Aorta (tissue), 5 donors: ENCODE results near the gene TMEM135. TPM values are rescaled to one million over a fixed set of nuclear protein-coding genes. Genes with fewer than 3 reads are reported as not detected.
A peak's percentile ranks its signal among the peaks of the same experiment; 100 is the strongest.
"Not testable (repeated sequence)": the region's sequence is repeated elsewhere in the genome, so short reads cannot be mapped to it uniquely, and the experiment has no call there.

ENCODE experiments used
- ATAC-seq: fragments of 200-7000 bp; cut with Tn5 transposase; one replicate; pipeline ENCODE4 v1.9.1; 2022; ENCODE audit warnings: moderate library complexity; ENCODE audit not compliant: low FRiP score
- DNase-seq, 2 donors: peaks; one replicate each; pipeline ENCODE4 v3.0.0-alpha.2; 2020
- H3K27ac ChIP-seq, 2 donors: one replicate each; pipeline ENCODE4 v1.5.1; 2013; ENCODE audit warnings: low read length in 2 of 2, mild to moderate bottlenecking in 2 of 2, moderate library complexity in 2 of 2, control low read depth in 1 of 2, inconsistent platforms in 1 of 2, low read depth in 1 of 2
- H3K27me3 ChIP-seq, 2 donors: one replicate each; pipeline ENCODE4 v1.6.1; 2013; ENCODE audit warnings: control low read depth in 1 of 2, low read length in 1 of 2, mild to moderate bottlenecking in 1 of 2, moderate library complexity in 1 of 2; ENCODE audit not compliant: insufficient read depth in 2 of 2, control insufficient read depth in 1 of 2
- H3K36me3 ChIP-seq, 2 donors: one replicate each; pipeline ENCODE4 v1.6.1; 2013; ENCODE audit warnings: control low read depth in 1 of 2, low read length in 1 of 2, mild to moderate bottlenecking in 1 of 2; ENCODE audit not compliant: insufficient read depth in 2 of 2, control insufficient read depth in 1 of 2
- H3K4me1 ChIP-seq, 2 donors: one replicate each; pipeline ENCODE4 v1.6.1; 2013; ENCODE audit warnings: low read length in 2 of 2, control low read depth in 1 of 2, mild to moderate bottlenecking in 1 of 2, moderate library complexity in 1 of 2; ENCODE audit not compliant: insufficient read depth in 2 of 2, control insufficient read depth in 1 of 2
- H3K4me3 ChIP-seq, 2 donors: one replicate each; pipeline ENCODE4 v1.5.1; 2013; ENCODE audit warnings: low read length in 2 of 2, control low read depth in 1 of 2, mild to moderate bottlenecking in 1 of 2
- H3K9me3 ChIP-seq: one replicate; pipeline ENCODE4 v1.6.1; 2013; ENCODE audit warnings: mild to moderate bottlenecking, low read length; ENCODE audit not compliant: control insufficient read depth
- WGBS, 2 donors: extraction: QIAGEN DNeasy Blood & Tissue Kit; methylation state at CpG; one replicate each; pipeline ENCODE4 v1.1.7; 2013; 5-methylcytosine and 5-hydroxymethylcytosine counted together
- intact Hi-C, 2 donors: fragments of 100-400 bp; cut with DNase I; formaldehyde crosslinking; loops; one replicate each; pipeline versions ENCODE4 v1.14.2 to v1.15.0; 2022
- long read RNA-seq, 2 donors: library from polyadenylated mRNA; unstranded; transcript quantifications; one replicate each; pipeline ENCODE4 v2.0.0, GENCODE V29; 2020 to 2021
- polyA plus RNA-seq, 2 donors: library from polyadenylated mRNA; stranded (reverse); fragments of 200-250 nt; gene quantifications; one replicate each; pipeline ENCODE4 v1.2.3, GENCODE V29; 2013
- total RNA-seq, 2 donors: library from RNA; stranded (reverse); fragmentation: NEBNext Ultra II Directional; extraction: Animal tissue kit (Norgen Biotek cat#: 25700); gene quantifications; one replicate each; pipeline ENCODE4 v1.2.1, GENCODE V29; 2021
- donor health status: healthy with polysubstance abuse.
- donor health status: Bipolar disorder and iron deficiency.
- donor health status: DM: no; HTN: no; CAD: no.
- donor health status: DM: no; HTN: no; CAD: no.
- donor health status: DM: yes; HTN: yes; CAD: no.

The TMEM135 gene
- total RNA-seq (10 to 100 TPM; 33.9 to 49.0 TPM), polyA plus RNA-seq (10 to 100 TPM; 10.6 to 19.8 TPM)
- long read RNA-seq, donor 1, partial matches to known transcripts = 0 of 4 reads
- long read RNA-seq, donor 1, other reads (novel, unspliced or antisense) = 2 of 4 reads
- long read RNA-seq, donor 2, transcript TMEM135-201 (15 exons, 2,433 nt) = major isoform, 5 of 31 reads
- long read RNA-seq, donor 2, partial matches to known transcripts = 2 of 31 reads
- long read RNA-seq, donor 2, other reads (novel, unspliced or antisense) = 21 of 31 reads

GRCh38 chr11:87037450-87038234, at the start of gene TMEM135:
TMEM135 (plus strand) TSS chr11:87037934; CDS start chr11:87038046, 112 bp downstream.
- intact Hi-C loops = loop anchor here (2.0 to 5.0 kb wide), 2 partner anchors 80 to 83 kb away; partner anchors contain the start of gene FZD4 (in 2 of the 2)
- ATAC-seq = peak; percentile 97
- H3K27me3 ChIP-seq = no peaks in the 10 kb centered on the region
- H3K4me3 ChIP-seq = peak within 1 kb of the TSS; percentile 22 to 90
- H3K4me1 ChIP-seq = peaks cover 0 to 13% of the 10 kb centered on the region in 2 donors
- H3K27ac ChIP-seq = peak within 1 kb of the TSS; percentile 8 to 42
- no peaks in the 10 kb centered on the region for H3K9me3 ChIP-seq
- peak; percentile 96 to 98 for DNase-seq
- 0 to 1% methylated on average over 65 to 66 of the region's 66 CpGs for WGBS, 2 donors
- no peaks in the 10 kb centered on the region for H3K36me3 ChIP-seq

GRCh38 chr11:86988351-86988881, 49.3 kb upstream of the TMEM135 start:
- Histone ChIP-seq H3K27me3 (no peaks in the 10 kb centered on the region), H3K4me3 (no peak overlapping the region), H3K4me1 (peaks cover 4 to 9% of the 10 kb centered on the region in 2 donors), H3K27ac (no peak overlapping the region), H3K36me3 (no peaks in the 10 kb centered on the region), H3K9me3 (no peaks in the 10 kb centered on the region)
- DNase-seq (no peak), ATAC-seq (no peak)
- WGBS, 2 donors = 83 to 85% methylated on average over 4 of the region's 4 CpGs
- intact Hi-C loops = no loop called here

- no peaks in the 10 kb centered on the region for H3K36me3 ChIP-seq
- no peak overlapping the region for H3K4me3 ChIP-seq
- peaks cover 2 to 9% of the 10 kb centered on the region in 2 donors for H3K4me1 ChIP-seq
- no peak overlapping the region for H3K27ac ChIP-seq
- H3K9me3 ChIP-seq = no peaks in the 10 kb centered on the region
- intact Hi-C loops = loop anchor here in 1 of 2 donors (5.0 kb wide), 1 partner anchor 33 kb away; the partner anchor contains the start of gene FZD4
- ATAC-seq (peak; percentile 26), DNase-seq (no peak)
- whole genome bisulfite sequencing, 2 donors = 0 to 9% methylated on average over 1 of the region's 1 CpG
- no peaks in the 10 kb centered on the region for H3K27me3 ChIP-seq
Observed at GRCh38 chr11:86990031-86990430, 47.7 kb upstream of the TMEM135 start.

DNA sequence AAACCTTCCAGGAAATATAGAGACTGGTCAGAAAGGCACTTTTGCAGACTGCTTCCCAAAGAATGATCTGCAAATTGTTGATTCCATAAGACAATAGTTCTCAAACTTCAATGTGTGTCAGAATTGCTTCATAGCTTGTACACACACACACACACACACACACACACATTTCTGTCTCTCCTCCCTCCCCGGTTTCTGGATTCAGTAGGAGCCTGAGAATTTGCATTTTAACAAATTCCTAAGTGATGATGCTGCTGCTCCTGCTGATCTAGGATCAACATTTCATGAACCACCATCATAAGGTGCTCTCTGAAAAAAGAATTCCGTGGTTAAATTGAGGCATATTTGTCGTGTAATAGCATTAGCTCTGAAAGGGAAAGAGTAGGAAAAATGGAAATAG, 47.2 kb upstream of the TMEM135 start:
- DNase-seq = no peak
- no peak overlapping the region for H3K4me3 ChIP-seq
- WGBS, 2 donors = 23 to 37% methylated on average over 3 of the region's 3 CpGs
- peaks cover 2 to 9% of the 10 kb centered on the region in 2 donors for H3K4me1 ChIP-seq
- H3K27ac ChIP-seq = no peak overlapping the region
- H3K27me3 ChIP-seq = no peaks in the 10 kb centered on the region
- intact Hi-C loops = loop anchor here in 1 of 2 donors (5.0 kb wide), 1 partner anchor 33 kb away; the partner anchor contains the start of gene FZD4
- H3K9me3 ChIP-seq = no peaks in the 10 kb centered on the region
- no peaks in the 10 kb centered on the region for H3K36me3 ChIP-seq
- ATAC-seq = no peak

- Histone ChIP-seq H3K4me1 (peaks cover 2 to 9% of the 10 kb centered on the region in 2 donors), H3K4me3 (no peak overlapping the region), H3K36me3 (no peaks in the 10 kb centered on the region), H3K9me3 (no peaks in the 10 kb centered on the region), H3K27ac (no peak overlapping the region), H3K27me3 (no peaks in the 10 kb centered on the region)
- WGBS, 2 donors = 97 to 99% methylated on average over 5 of the region's 5 CpGs
- DNase-seq = no peak
- no peak for ATAC-seq
- intact Hi-C loops = loop anchor here in 1 of 2 donors (5.0 kb wide), 1 partner anchor 34 kb away; the partner anchor contains the start of gene FZD4
Observed at GRCh38 chr11:86991341-86991740, 46.4 kb upstream of the TMEM135 start.

DNA sequence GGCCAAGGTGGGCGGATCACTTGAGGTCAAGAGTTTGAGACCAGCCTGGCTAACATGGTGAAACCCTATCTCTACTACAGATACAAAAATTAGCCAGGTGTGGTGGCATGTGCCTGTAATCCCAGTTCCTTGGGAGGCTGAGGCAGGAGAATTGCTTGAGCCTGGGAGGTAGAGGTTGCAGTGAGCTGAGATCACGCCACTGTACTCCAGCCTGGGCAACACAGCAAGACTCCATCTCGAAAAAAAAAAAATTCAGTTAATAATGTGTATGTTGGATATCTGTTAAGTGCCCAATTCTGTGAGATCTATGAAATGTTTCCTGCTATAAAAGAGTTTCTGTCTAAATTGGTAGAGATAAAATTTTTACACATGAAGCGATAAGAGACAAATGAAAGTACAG, 45.4 kb upstream of the TMEM135 start:
- H3K9me3 ChIP-seq, DNase-seq, H3K4me1 ChIP-seq, H3K4me3 ChIP-seq, H3K27me3 ChIP-seq, ATAC-seq, H3K36me3 ChIP-seq, H3K27ac ChIP-seq: not testable (repeated sequence)
- intact Hi-C loops = loop anchor here in 1 of 2 donors (5.0 kb wide), 1 partner anchor 35 kb away; the partner anchor contains the start of gene FZD4
- 96 to 97% methylated on average over 4 of the region's 4 CpGs for WGBS, 2 donors

DNA sequence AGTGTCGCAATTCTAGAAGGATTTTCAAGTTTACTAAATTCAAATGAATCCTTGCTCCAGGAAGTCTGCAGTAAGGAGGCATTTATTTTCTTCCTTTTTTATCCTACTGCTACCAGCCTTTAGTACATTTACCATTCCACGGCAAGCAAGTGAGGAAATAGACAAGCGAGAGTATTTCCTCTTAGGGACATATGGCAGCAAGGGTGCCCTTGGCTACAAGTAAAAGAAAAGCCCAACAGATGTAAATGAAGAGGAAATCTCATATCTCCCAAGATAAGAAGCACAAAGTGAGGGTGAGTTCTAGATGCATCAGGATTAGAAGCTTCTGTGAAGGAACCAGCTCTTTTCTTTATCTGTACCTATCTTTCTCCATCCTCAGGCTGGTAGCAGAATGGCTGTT, 44.7 kb upstream of the TMEM135 start:
- H3K4me1 ChIP-seq = peaks cover 2 to 9% of the 10 kb centered on the region in 2 donors
- DNase-seq = no peak
- H3K9me3 ChIP-seq = no peaks in the 10 kb centered on the region
- intact Hi-C loops = loop anchor here in 1 of 2 donors (5.0 kb wide), 1 partner anchor 36 kb away; the partner anchor contains the start of gene FZD4
- 86 to 92% methylated on average over 3 of the region's 3 CpGs for WGBS, 2 donors
- no peaks in the 10 kb centered on the region for H3K36me3 ChIP-seq
- no peaks in the 10 kb centered on the region for H3K27me3 ChIP-seq
- no peak overlapping the region for H3K27ac ChIP-seq
- no peak overlapping the region for H3K4me3 ChIP-seq
- no peak for ATAC-seq

GRCh38 chr11:86996953-86997570, 40.7 kb upstream of the TMEM135 start:
- no peaks in the 10 kb centered on the region for H3K36me3 ChIP-seq
- no peaks in the 10 kb centered on the region for H3K9me3 ChIP-seq
- peaks cover 2 to 4% of the 10 kb centered on the region in 2 donors for H3K4me1 ChIP-seq
- H3K27ac ChIP-seq = no peak overlapping the region
- no peak for DNase-seq
- WGBS, 2 donors = 97 to 99% methylated on average over 1 of the region's 1 CpG
- intact Hi-C loops = no loop called here
- ATAC-seq = no peak
- H3K4me3 ChIP-seq = no peak overlapping the region
- no peaks in the 10 kb centered on the region for H3K27me3 ChIP-seq
